GM12864 (cell line): Measurements from ENCODE around the gene MED27.
"Not testable (repeated sequence)": the region's sequence is repeated elsewhere in the genome, so short reads cannot be mapped to it uniquely, and the experiment has no call there.

Source experiments
- DNase-seq: peaks from one replicate; pipeline ENCODE4 v3.0.0-alpha.2; 2011; ENCODE audit warnings: low read depth
- H3K4me3 ChIP-seq: 2 replicates; pipeline ENCODE4 v1.5.1; 2011; ENCODE audit warnings: mild to moderate bottlenecking, low read depth, low read length, control low read depth
- CTCF ChIP-seq: IDR thresholded peaks from 2 replicates; pipeline ENCODE4 v1.5.1; 2011; ENCODE audit warnings: low read depth, mild to moderate bottlenecking, moderate library complexity, low read length, control low read depth, inconsistent platforms; ENCODE audit errors: missing control alignments

Gene MED27

GRCh38 chr9:132012704-132013357 is 66.8 kb downstream of the MED27 start:
- no peak for DNase-seq
- TF ChIP-seq CTCF: no peak
- no peak overlapping the region for H3K4me3 ChIP-seq

GRCh38 chr9:132011896-132012295 is 67.8 kb downstream of the MED27 start:
- TF ChIP-seq CTCF: no peak
- DNase-seq: no peak
- no peak overlapping the region for H3K4me3 ChIP-seq

- H3K4me3 ChIP-seq: no peak overlapping the region
- TF ChIP-seq CTCF: no peak
- DNase-seq: no peak
Measured at GRCh38 chr9:132011309-132011708, 68.4 kb downstream of the MED27 start.

- not testable (repeated sequence) for DNase-seq, H3K4me3 ChIP-seq
Measured at GRCh38 chr9:132010201-132010600, 69.5 kb downstream of the MED27 start.

GRCh38 chr9:132008855-132009812 is 70.5 kb downstream of the MED27 start:
- no peak for DNase-seq
- no peak overlapping the region for H3K4me3 ChIP-seq
- no peak for TF ChIP-seq CTCF

- no peak overlapping the region for H3K4me3 ChIP-seq
- TF ChIP-seq CTCF: no peak
- DNase-seq: no peak
Measured at GRCh38 chr9:132008184-132008803, 71.4 kb downstream of the MED27 start.

GRCh38 chr9:132007371-132008025 is 72.2 kb downstream of the MED27 start:
- no peak for TF ChIP-seq CTCF
- H3K4me3 ChIP-seq: no peak overlapping the region
- DNase-seq: no peak
